HepG2 (cell line): Measurements from ENCODE around the gene TLR5. TPM values are rescaled to one million over a fixed set of nuclear protein-coding genes. Genes with fewer than 3 reads are reported as not detected.

Source experiments
- ARID2 ChIP-seq: sonication (generic); formaldehyde crosslinking; IDR thresholded peaks from 2 replicates; pipeline ENCODE4 v1.8.1; 2022; ENCODE audit warnings: mild to moderate bottlenecking, missing genetic modification reagents, borderline replicate concordance
- NR2F6 ChIP-seq, 2 experiments: IDR thresholded peaks; 2 replicates each; pipeline ENCODE4 v1.6.1; 2016; ENCODE audit warnings: antibody characterized with exemption in 1 of 2, mild to moderate bottlenecking in 1 of 2
- NRL ChIP-seq: sonication (generic); formaldehyde crosslinking; IDR thresholded peaks from 2 replicates; pipeline ENCODE4 v1.5.0; 2020; ENCODE audit warnings: missing genetic modification reagents, mild to moderate bottlenecking, moderate library complexity, borderline replicate concordance
- PHB2 ChIP-seq: fragments of 450-650 bp; IDR thresholded peaks from 2 replicates; pipeline ENCODE4 v1.6.1; 2018; ENCODE audit not compliant: partially characterized antibody
- RFXANK ChIP-seq: IDR thresholded peaks from 2 replicates; pipeline ENCODE4 v1.6.1; 2016
- SETDB1 ChIP-seq: sonication (generic); formaldehyde crosslinking; IDR thresholded peaks from 2 replicates; pipeline ENCODE4 v1.5.1; 2020; ENCODE audit warnings: missing genetic modification reagents, mild to moderate bottlenecking, borderline replicate concordance
- SKI ChIP-seq: fragments of 450-650 bp; IDR thresholded peaks from one replicate; pipeline ENCODE4 v1.6.1; 2018; ENCODE audit warnings: mild to moderate bottlenecking; ENCODE audit not compliant: partially characterized antibody
- ZNF124 ChIP-seq: sonication (generic); formaldehyde crosslinking; IDR thresholded peaks from 2 replicates; pipeline ENCODE4 v1.4.0; 2020; ENCODE audit warnings: missing genetic modification reagents
- ZNF484 ChIP-seq: sonication (generic); formaldehyde crosslinking; IDR thresholded peaks from 2 replicates; pipeline ENCODE4 v1.5.1; 2020; ENCODE audit warnings: mild to moderate bottlenecking, low read depth, missing genetic modification reagents, borderline replicate concordance
- ZNF605 ChIP-seq: sonication (generic); formaldehyde crosslinking; IDR thresholded peaks from 2 replicates; pipeline ENCODE4 v1.8.0; 2022; ENCODE audit warnings: mild to moderate bottlenecking, missing genetic modification reagents
- polyA plus RNA-seq, 8 experiments: library from polyadenylated mRNA; depleted of rRNA in 3 of 8; stranded (reverse) in 7 of 8; unstranded in 1 of 8; fragments of >200 nt; fragmentation: Illumina TruSeq in 4 of 8; extraction: Trizol in 4 of 8; gene quantifications; 2 replicates each; pipeline versions ENCODE4 v1.2.1 to v1.2.3, GENCODE V29; 2011 to 2016; ENCODE audit warnings: low read depth in 4 of 8, missing spikeins in 1 of 8, mixed read lengths in 1 of 8; ENCODE audit not compliant: insufficient read depth in 1 of 8
- total RNA-seq, 5 experiments: library from RNA; depleted of rRNA; stranded (reverse); fragments of >200 nt; fragmentation: Illumina TruSeq; extraction: Trizol; gene quantifications; 2 replicates each; pipeline ENCODE4 v1.2.3, GENCODE V29; 2016; ENCODE audit warnings: low read depth in 1 of 5
- TF ChIP-seq, protein P1 (sequence below): sonication (generic); formaldehyde crosslinking; IDR thresholded peaks from 2 replicates; pipeline ENCODE4 v1.4.0; 2020; ENCODE audit warnings: missing genetic modification reagents, low read depth, mild to moderate bottlenecking, borderline replicate concordance
- TF ChIP-seq, protein P2 (sequence below): sonication (generic); formaldehyde crosslinking; IDR thresholded peaks from 2 replicates; pipeline ENCODE4 v1.8.1; 2023; ENCODE audit warnings: mild to moderate bottlenecking, missing genetic modification reagents, borderline replicate concordance
- TF ChIP-seq, protein P3 (sequence below): sonication (generic); formaldehyde crosslinking; IDR thresholded peaks from 2 replicates; pipeline ENCODE4 v1.4.0; 2020; ENCODE audit warnings: missing genetic modification reagents
- TF ChIP-seq, protein P4 (sequence below): sonication (generic); formaldehyde crosslinking; IDR thresholded peaks from 2 replicates; pipeline ENCODE4 v1.5.0; 2020; ENCODE audit warnings: missing genetic modification reagents, mild to moderate bottlenecking, borderline replicate concordance
- TF ChIP-seq, protein P5 (sequence below): sonication (generic); formaldehyde crosslinking; conservative IDR thresholded peaks from 2 replicates; pipeline ENCODE4 v1.8.0; 2022; ENCODE audit warnings: mild to moderate bottlenecking, moderate library complexity, missing genetic modification reagents
- TF ChIP-seq, protein P6 (sequence below): IDR thresholded peaks from 2 replicates; pipeline ENCODE4 v1.6.1; 2012; ENCODE audit warnings: low read length, improper control_type of control experiment
- TF ChIP-seq, protein P7 (sequence below): sonication (generic); formaldehyde crosslinking; IDR thresholded peaks from 2 replicates; pipeline ENCODE4 v1.5.1; 2020; ENCODE audit warnings: mild to moderate bottlenecking, moderate library complexity, missing genetic modification reagents

TLR5 gene
- total and polyA plus RNA-seq, 2 of the 13 experiments (the other 11 are each of a cell fraction or from before 2014, with no cell fraction given), result not detected

DNA sequence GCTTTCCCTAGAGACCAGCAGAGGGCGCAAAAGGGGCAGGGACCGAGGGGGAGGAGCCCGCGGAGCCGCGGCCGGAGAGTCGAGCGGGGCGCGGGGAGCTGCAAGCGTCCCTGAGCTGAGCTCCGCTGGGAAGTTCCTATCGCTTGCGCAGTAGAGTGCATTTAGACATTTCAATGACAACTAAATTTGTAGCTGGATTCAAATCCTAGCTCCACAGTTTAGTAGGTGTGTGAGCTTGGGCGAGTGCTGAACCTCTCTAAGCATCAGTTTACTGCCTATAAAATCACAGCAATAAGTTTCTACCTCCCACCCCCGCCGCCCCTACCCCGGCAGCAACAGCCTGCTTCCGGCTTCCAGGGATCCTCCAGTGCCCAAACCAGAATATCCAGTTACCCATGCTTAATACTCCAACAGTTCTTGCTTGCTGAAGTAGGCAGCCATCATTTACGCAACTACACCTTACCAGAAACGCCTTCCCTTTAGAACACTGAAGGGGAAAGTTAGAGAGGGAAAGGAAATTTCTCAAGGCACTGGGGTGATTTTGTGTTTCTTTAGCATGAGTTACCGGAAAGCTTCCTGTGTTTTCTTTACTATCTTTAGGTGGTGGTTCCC is 9.1 kb downstream of the TLR5 start (continued):
- TF ChIP-seq, protein P1, sequence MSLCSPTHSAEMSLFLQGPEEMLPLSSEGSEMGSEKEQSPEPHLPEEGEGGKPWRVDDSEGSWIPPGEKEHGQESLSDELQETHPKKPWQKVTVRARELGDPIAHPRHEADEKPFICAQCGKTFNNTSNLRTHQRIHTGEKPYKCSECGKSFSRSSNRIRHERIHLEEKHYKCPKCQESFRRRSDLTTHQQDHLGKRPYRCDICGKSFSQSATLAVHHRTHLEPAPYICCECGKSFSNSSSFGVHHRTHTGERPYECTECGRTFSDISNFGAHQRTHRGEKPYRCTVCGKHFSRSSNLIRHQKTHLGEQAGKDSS, result peak; percentile 46; the same call in 1 of the 2 replicates
- TF ChIP-seq, protein P2, sequence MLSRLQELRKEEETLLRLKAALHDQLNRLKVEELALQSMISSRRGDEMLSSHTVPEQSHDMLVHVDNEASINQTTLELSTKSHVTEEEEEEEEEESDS (CRISPR knock-in tag), result no peak
- TF ChIP-seq SETDB1 (no peak), NR2F6 (IDR thresholded peaks at IDR 0.05) (no peak), NR2F6 (CRISPR knock-in tag; IDR thresholded peaks at IDR 0.05) (no peak), NRL (CRISPR knock-in tag) (no peak), SKI (no peak), PHB2 (no peak), ZNF484 (CRISPR knock-in tag) (no peak), ZNF605 (CRISPR knock-in tag) (no peak), ZNF124 (CRISPR knock-in tag) (no peak), ARID2 (CRISPR knock-in tag) (no peak), RFXANK (no peak)
- TF ChIP-seq, protein P3, sequence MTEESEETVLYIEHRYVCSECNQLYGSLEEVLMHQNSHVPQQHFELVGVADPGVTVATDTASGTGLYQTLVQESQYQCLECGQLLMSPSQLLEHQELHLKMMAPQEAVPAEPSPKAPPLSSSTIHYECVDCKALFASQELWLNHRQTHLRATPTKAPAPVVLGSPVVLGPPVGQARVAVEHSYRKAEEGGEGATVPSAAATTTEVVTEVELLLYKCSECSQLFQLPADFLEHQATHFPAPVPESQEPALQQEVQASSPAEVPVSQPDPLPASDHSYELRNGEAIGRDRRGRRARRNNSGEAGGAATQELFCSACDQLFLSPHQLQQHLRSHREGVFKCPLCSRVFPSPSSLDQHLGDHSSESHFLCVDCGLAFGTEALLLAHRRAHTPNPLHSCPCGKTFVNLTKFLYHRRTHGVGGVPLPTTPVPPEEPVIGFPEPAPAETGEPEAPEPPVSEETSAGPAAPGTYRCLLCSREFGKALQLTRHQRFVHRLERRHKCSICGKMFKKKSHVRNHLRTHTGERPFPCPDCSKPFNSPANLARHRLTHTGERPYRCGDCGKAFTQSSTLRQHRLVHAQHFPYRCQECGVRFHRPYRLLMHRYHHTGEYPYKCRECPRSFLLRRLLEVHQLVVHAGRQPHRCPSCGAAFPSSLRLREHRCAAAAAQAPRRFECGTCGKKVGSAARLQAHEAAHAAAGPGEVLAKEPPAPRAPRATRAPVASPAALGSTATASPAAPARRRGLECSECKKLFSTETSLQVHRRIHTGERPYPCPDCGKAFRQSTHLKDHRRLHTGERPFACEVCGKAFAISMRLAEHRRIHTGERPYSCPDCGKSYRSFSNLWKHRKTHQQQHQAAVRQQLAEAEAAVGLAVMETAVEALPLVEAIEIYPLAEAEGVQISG (CRISPR knock-in tag), result peak; percentile 27; the same call in 1 of the 2 replicates
- TF ChIP-seq, protein P4, sequence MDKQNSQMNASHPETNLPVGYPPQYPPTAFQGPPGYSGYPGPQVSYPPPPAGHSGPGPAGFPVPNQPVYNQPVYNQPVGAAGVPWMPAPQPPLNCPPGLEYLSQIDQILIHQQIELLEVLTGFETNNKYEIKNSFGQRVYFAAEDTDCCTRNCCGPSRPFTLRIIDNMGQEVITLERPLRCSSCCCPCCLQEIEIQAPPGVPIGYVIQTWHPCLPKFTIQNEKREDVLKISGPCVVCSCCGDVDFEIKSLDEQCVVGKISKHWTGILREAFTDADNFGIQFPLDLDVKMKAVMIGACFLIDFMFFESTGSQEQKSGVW (CRISPR knock-in tag), result no peak
- TF ChIP-seq, protein P5, sequence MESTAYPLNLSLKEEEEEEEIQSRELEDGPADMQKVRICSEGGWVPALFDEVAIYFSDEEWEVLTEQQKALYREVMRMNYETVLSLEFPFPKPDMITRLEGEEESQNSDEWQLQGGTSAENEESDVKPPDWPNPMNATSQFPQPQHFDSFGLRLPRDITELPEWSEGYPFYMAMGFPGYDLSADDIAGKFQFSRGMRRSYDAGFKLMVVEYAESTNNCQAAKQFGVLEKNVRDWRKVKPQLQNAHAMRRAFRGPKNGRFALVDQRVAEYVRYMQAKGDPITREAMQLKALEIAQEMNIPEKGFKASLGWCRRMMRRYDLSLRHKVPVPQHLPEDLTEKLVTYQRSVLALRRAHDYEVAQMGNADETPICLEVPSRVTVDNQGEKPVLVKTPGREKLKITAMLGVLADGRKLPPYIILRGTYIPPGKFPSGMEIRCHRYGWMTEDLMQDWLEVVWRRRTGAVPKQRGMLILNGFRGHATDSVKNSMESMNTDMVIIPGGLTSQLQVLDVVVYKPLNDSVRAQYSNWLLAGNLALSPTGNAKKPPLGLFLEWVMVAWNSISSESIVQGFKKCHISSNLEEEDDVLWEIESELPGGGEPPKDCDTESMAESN (CRISPR knock-in tag), result no peak
- TF ChIP-seq, protein P6, sequence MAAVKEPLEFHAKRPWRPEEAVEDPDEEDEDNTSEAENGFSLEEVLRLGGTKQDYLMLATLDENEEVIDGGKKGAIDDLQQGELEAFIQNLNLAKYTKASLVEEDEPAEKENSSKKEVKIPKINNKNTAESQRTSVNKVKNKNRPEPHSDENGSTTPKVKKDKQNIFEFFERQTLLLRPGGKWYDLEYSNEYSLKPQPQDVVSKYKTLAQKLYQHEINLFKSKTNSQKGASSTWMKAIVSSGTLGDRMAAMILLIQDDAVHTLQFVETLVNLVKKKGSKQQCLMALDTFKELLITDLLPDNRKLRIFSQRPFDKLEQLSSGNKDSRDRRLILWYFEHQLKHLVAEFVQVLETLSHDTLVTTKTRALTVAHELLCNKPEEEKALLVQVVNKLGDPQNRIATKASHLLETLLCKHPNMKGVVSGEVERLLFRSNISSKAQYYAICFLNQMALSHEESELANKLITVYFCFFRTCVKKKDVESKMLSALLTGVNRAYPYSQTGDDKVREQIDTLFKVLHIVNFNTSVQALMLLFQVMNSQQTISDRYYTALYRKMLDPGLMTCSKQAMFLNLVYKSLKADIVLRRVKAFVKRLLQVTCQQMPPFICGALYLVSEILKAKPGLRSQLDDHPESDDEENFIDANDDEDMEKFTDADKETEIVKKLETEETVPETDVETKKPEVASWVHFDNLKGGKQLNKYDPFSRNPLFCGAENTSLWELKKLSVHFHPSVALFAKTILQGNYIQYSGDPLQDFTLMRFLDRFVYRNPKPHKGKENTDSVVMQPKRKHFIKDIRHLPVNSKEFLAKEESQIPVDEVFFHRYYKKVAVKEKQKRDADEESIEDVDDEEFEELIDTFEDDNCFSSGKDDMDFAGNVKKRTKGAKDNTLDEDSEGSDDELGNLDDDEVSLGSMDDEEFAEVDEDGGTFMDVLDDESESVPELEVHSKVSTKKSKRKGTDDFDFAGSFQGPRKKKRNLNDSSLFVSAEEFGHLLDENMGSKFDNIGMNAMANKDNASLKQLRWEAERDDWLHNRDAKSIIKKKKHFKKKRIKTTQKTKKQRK, result no peak
- TF ChIP-seq, protein P7, sequence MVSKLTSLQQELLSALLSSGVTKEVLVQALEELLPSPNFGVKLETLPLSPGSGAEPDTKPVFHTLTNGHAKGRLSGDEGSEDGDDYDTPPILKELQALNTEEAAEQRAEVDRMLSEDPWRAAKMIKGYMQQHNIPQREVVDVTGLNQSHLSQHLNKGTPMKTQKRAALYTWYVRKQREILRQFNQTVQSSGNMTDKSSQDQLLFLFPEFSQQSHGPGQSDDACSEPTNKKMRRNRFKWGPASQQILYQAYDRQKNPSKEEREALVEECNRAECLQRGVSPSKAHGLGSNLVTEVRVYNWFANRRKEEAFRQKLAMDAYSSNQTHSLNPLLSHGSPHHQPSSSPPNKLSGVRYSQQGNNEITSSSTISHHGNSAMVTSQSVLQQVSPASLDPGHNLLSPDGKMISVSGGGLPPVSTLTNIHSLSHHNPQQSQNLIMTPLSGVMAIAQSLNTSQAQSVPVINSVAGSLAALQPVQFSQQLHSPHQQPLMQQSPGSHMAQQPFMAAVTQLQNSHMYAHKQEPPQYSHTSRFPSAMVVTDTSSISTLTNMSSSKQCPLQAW (CRISPR knock-in tag), result 0 out of 2 replicates have a peak, but pooled peaks have one; percentile 17
